Stimulated activated CD8-positive, alpha-beta memory T cell treated with anti-CD3 and anti-CD28 coated beads, Interleukin-7, amount 100 ng/mL, for 24 hours (primary cell): ENCODE data around the gene SMIM24.

Experiments
- DNase-seq: peaks from one replicate; pipeline ENCODE4 v3.0.0-alpha.2; 2020; ENCODE audit warnings: low read depth

Gene SMIM24

GRCh38 chr19:3497757-3498520 is 17.6 kb upstream of the SMIM24 start:
- DNase-seq = no peak

DNA sequence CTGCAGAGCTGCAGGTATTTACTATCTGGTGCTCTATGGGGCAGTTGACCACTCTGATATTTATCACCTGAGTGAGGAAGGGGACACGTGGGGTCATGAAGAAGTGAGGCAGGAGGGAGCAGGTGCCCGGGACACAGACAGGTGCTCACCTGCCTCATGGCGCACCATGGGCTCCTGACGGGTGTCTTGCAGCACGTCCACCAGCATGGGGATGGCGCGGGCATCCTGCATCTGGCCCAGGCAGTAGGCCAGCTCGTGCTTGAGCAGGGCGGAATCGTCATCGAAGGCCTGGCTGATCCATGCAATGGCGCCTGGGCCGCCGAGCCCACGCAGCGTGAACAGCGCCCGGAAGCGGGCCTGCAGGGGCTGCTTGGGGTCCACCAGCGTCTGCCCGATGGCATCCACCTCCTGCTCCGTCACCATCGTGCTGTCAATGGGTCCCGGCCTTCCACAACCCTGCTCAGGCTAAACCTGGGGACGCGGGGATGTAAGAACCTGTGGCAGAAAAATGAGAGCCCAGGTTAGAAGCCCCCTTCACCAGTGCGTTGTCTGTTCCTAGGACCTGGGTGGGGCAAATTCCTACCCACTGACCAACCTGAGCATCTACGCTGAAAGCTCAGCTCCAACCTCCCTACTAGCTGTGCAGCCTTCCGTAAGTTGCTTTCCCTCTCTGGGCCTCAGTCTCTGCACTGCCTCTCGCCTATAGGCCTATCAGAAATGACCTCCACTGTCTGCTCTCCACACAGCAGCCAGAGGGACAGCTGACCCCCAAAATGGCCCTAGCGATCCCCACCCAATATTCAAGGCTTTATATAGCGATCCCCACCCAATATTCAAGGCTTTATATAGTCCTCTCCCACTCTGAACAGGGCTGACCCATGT is 16.3 kb upstream of the SMIM24 start:
- no peak for DNase-seq

GRCh38 chr19:3494559-3494958 is 14.2 kb upstream of the SMIM24 start:
- no peak for DNase-seq

- DNase-seq = no peak
Measured at GRCh38 chr19:3494051-3494450, 13.7 kb upstream of the SMIM24 start.

DNA sequence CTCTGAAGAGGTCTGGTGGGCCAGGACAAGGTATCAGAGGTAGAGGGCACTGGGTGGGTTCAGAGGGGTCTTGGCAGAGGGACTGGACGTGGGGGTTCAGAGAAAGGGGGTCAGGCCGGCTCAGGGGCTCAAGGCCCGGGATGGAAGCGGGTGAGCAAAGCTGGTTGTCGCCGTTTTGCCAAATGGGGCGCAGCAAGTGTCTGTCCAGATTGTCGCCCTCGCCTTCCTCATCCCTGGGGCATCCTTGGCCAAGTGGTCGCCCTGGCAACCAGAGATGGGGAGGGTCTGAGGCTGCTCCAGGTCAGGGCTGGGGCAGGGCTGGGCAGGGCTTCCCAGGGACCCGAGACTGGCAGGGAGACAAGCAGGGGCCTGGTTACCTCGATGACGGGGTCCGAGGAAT is 13.3 kb upstream of the SMIM24 start:
- DNase-seq = no peak

- DNase-seq = no peak
Measured at GRCh38 chr19:3492919-3493318, 12.6 kb upstream of the SMIM24 start.

GRCh38 chr19:3492131-3492839 is 12.0 kb upstream of the SMIM24 start:
- DNase-seq = no peak

GRCh38 chr19:3491396-3492119 is 11.2 kb upstream of the SMIM24 start:
- no peak for DNase-seq

DNA sequence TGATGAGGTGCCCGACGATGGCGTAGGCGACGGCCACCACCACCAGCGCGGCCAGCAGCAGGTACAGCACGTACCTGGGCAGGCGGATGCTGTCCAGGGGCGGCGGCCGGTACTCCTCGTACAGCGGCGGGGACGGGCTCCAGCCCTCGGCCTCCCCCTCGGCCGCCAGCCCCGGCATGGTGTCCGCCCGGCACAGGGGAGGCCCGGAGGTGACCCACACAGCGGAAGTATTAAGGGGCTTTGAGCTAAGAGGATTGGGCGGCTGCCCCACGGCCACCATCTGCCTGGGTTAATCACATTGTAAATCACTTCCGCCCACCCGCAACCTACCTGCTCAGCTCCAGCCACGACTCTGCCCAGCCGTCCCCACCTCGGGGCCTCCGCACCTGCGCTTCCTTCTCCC is 2.9 kb upstream of the SMIM24 start, which contains the start of gene SMIM44:
TSS of gene SMIM44 (minus strand) at position 216 of the 403 bp plus-strand sequence. CDS start at position 178, 38 bp downstream.
- no peak for DNase-seq

GRCh38 chr19:3482507-3483225 is 2.3 kb upstream of the SMIM24 start:
- DNase-seq = no peak

DNA sequence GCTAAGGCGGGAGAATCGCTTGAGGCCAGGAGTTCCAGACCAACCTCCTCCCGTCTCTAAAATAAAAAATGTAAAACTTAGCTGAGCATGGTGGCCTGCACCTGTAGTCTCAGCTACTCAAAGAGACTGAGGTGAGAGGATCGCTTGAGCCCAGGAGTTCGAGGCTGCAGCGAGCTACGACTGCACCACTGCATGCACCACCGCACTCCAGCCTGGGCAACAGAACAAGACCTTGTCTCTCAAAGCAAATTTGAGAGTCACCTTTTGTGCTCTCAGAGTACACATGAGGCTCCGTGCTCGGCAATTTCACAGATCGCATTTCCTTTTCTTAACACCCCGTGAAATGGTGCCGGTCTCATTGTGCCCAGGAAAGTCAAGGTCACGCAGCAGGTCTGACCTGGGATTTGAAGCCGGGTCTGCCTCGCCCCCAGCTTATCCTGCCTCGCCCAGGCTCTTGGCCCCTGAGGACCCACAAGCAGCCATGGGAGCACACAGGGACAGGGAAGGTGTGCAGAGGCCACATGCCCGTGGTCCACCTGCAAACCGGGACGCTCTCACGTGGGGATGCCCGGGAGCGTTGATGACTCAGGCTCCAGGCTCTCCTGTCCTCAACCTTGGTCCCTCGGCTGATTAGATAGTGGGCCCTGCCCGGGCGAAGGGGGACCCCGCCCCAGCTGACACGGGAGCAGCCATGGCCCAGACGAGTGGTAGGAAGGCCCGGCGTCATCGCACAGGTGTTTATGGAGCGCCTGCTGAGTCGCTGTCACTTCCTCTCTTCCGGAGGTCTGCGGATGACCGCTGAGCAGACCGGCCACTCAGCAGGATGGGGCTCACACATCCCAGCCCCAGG is 1.1 kb upstream of the SMIM24 start:
- no peak for DNase-seq

GRCh38 chr19:3479834-3480215 is 500 bp downstream of the SMIM24 start:
- DNase-seq = no peak

DNA sequence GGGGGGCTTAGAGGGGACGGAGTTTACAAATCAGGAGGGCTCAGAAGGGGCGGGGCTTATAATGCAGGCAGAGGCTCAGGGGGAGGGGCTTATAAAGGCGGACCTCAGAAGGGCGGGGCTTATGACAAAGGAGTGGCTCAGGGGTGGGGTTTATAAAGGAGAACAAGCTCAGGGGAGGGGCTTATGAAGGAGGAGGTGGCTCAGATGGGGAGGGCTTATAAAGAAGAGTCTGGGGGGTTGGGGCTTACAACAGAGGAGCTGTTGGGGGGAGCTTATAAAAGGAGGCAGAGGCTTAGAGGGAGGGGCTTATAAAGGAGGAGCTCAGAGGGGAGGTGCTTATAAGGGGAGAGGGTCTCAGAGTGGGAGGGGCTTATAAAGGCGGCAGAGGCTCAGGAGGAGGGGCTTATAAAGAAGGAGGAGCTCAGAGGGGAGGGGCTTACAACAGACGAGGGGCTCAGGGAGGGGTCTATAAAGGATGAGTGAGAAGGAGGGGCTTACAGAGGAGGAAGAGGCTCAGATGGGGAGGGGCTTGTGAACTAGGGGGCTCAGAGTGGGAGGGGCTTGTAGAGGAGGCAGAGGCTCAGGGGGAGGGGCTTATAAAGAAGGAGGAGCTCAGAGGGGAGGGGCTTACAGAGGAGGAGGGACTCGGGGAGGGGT is 1.0 kb downstream of the SMIM24 start:
- DNase-seq = no peak

- DNase-seq = no peak
Measured at GRCh38 chr19:3478409-3479176, 1.7 kb downstream of the SMIM24 start.

- DNase-seq = no peak
Measured at GRCh38 chr19:3477951-3478350, 2.4 kb downstream of the SMIM24 start.

GRCh38 chr19:3477506-3477905 is 2.8 kb downstream of the SMIM24 start:
- no peak for DNase-seq

GRCh38 chr19:3476830-3477229 is 3.5 kb downstream of the SMIM24 start:
- no peak for DNase-seq

- no peak for DNase-seq
Measured at GRCh38 chr19:3475449-3475848, 4.9 kb downstream of the SMIM24 start.

- no peak for DNase-seq
Measured at GRCh38 chr19:3474614-3475013, 5.7 kb downstream of the SMIM24 start.
